Ishikawa (cell line): Measurements from ENCODE around the gene ELOVL7.

Experiments used
- CEBPB ChIP-seq: IDR thresholded peaks from 2 replicates; pipeline ENCODE4 v1.6.1; 2012
- EGR1 ChIP-seq: IDR thresholded peaks from 2 replicates; pipeline ENCODE4 v1.6.1; 2012
- EP300 ChIP-seq: IDR thresholded peaks from 2 replicates; pipeline ENCODE4 v1.6.1; 2012; ENCODE audit warnings: borderline replicate concordance
- FOXM1 ChIP-seq: IDR thresholded peaks from 2 replicates; pipeline ENCODE4 v1.6.1; 2012; ENCODE audit warnings: low read depth, borderline replicate concordance
- NFIC ChIP-seq: IDR thresholded peaks from 2 replicates; pipeline ENCODE4 v1.6.1; 2012
- RAD21 ChIP-seq: IDR thresholded peaks from 2 replicates; pipeline ENCODE4 v1.6.1; 2012; ENCODE audit warnings: low read depth
- TAF1 ChIP-seq: IDR thresholded peaks from 2 replicates; pipeline ENCODE4 v1.6.1; 2012; ENCODE audit warnings: low read depth, mild to moderate bottlenecking
- TCF12 ChIP-seq: IDR thresholded peaks from 2 replicates; pipeline ENCODE4 v1.6.1; 2012; ENCODE audit warnings: low read depth
- TEAD4 ChIP-seq: IDR thresholded peaks from 2 replicates; pipeline ENCODE4 v1.6.1; 2012
- YY1 ChIP-seq: IDR thresholded peaks from 2 replicates; pipeline ENCODE4 v1.6.1; 2012; ENCODE audit warnings: low read depth
- ZBTB7A ChIP-seq: IDR thresholded peaks from 2 replicates; pipeline ENCODE4 v1.6.1; 2012; ENCODE audit warnings: low read depth
- TF ChIP-seq, protein P1 (sequence below): IDR thresholded peaks from 2 replicates; pipeline ENCODE4 v1.6.1; 2012
- TF ChIP-seq, protein P2 (sequence below): IDR thresholded peaks from 2 replicates; pipeline ENCODE4 v1.6.1; 2012; ENCODE audit warnings: low read depth, mild to moderate bottlenecking

DNA sequence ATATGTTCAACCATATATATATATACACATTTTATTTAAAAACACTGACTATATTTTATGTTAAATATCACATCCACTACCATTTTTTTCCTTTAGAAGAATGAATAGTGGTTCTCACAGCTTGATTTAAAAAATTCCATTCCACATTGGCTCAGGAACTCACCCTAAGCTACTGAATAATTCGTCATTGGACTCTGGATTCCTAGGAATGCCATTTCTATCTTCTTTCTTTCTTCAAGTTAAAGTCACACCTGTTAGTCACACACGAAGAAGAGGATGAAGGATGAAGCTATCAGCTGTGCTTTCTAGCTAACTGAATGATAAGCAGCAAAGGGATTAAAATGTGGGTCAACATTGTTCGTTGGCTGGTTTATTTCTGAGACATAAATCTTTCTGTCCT is 7.9 kb downstream of the ELOVL7 start:
- TF ChIP-seq RAD21, result no peak
- no peak for TF ChIP-seq EP300
- TF ChIP-seq YY1, result no peak
- TF ChIP-seq, protein P1, sequence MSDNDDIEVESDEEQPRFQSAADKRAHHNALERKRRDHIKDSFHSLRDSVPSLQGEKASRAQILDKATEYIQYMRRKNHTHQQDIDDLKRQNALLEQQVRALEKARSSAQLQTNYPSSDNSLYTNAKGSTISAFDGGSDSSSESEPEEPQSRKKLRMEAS, result no peak
- TF ChIP-seq CEBPB, result no peak
- TF ChIP-seq TEAD4, result no peak
- TF ChIP-seq NFIC, result no peak
- no peak for TF ChIP-seq TAF1
- TF ChIP-seq TCF12, result no peak
- no peak for TF ChIP-seq FOXM1
- no peak for TF ChIP-seq EGR1
- no peak for TF ChIP-seq ZBTB7A
- TF ChIP-seq, protein P2, sequence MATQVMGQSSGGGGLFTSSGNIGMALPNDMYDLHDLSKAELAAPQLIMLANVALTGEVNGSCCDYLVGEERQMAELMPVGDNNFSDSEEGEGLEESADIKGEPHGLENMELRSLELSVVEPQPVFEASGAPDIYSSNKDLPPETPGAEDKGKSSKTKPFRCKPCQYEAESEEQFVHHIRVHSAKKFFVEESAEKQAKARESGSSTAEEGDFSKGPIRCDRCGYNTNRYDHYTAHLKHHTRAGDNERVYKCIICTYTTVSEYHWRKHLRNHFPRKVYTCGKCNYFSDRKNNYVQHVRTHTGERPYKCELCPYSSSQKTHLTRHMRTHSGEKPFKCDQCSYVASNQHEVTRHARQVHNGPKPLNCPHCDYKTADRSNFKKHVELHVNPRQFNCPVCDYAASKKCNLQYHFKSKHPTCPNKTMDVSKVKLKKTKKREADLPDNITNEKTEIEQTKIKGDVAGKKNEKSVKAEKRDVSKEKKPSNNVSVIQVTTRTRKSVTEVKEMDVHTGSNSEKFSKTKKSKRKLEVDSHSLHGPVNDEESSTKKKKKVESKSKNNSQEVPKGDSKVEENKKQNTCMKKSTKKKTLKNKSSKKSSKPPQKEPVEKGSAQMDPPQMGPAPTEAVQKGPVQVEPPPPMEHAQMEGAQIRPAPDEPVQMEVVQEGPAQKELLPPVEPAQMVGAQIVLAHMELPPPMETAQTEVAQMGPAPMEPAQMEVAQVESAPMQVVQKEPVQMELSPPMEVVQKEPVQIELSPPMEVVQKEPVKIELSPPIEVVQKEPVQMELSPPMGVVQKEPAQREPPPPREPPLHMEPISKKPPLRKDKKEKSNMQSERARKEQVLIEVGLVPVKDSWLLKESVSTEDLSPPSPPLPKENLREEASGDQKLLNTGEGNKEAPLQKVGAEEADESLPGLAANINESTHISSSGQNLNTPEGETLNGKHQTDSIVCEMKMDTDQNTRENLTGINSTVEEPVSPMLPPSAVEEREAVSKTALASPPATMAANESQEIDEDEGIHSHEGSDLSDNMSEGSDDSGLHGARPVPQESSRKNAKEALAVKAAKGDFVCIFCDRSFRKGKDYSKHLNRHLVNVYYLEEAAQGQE, result no peak
